GM21786 (cell line): Measurements from ENCODE around the gene CTNND2.

ENCODE experiments used
- ATAC-seq: cut with Tn5 transposase; IDR thresholded peaks from one replicate; pipeline ENCODE4 v1.9.1; 2021; ENCODE audit not compliant: unreplicated experiment

CTNND2 gene

GRCh38 chr5:11596657-11597071, 307.6 kb downstream of the CTNND2 start:
- ATAC-seq: no peak

GRCh38 chr5:11596185-11596584, 308.1 kb downstream of the CTNND2 start:
- no peak for ATAC-seq

DNA sequence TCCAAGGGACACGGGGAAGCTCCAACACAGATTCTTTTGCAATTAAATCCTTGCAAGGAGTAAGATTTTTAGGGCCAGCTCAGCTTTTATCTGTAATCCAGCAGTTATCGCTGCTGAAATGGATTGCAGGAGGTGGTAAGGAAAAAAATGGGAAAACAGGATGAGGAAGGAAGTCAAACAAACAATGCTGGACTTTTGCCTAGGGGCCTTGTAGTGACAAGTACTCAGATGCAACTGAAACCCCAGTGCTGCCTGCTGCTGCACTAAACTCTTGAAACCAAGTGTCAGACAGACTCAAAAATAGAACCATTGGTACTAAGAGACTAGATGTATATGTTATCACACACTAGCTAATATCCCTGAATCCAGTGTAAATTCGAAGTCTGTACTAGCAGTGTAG, 309.2 kb downstream of the CTNND2 start:
- no peak for ATAC-seq

- ATAC-seq: no peak
Measured at GRCh38 chr5:11594021-11594420, 310.2 kb downstream of the CTNND2 start.

GRCh38 chr5:11590475-11590874, 313.8 kb downstream of the CTNND2 start:
- no peak for ATAC-seq

DNA sequence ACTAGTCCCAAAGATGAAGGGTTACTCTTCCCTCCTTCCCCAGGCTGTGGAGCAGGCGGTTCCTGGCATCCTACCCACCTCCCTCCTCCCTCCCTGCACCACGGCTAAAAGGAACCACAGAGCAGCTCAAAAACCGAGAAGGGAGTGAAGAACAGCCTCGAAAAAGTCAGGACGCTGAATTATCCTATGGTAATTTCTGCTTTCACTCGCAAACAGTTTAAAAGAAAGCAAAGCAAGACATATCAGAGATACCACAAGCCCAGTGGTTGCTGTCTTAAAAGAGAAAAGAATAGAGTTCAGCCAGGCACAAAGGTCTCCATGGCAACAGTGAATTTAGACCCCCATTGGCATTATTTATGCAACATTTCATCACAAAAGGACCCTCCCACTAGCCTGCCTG, 315.4 kb downstream of the CTNND2 start:
- ATAC-seq: no peak

- no peak for ATAC-seq
Measured at GRCh38 chr5:11584017-11584416, 320.2 kb downstream of the CTNND2 start.

DNA sequence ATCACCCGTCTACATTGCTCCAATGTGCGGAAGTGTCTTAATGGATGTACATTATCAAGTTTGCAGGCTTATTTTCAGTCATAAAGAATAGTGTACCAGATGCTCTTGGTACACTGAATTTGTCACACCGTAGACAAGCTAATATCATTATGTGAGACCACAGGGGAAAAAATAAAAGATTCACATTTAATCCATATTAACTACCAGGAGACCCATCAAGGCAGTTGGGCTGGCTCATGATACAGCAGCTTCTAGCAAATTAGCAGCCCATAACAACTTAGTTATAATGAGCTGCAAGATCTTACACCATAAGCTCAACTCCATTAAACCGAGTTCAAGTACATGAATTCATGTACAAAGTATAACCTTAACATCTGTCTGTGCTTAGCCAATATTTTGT, 324.9 kb downstream of the CTNND2 start:
- ATAC-seq: no peak

- no peak for ATAC-seq
Measured at GRCh38 chr5:11574787-11575186, 329.5 kb downstream of the CTNND2 start.

- no peak for ATAC-seq
Measured at GRCh38 chr5:11573140-11573992, 330.9 kb downstream of the CTNND2 start.

DNA sequence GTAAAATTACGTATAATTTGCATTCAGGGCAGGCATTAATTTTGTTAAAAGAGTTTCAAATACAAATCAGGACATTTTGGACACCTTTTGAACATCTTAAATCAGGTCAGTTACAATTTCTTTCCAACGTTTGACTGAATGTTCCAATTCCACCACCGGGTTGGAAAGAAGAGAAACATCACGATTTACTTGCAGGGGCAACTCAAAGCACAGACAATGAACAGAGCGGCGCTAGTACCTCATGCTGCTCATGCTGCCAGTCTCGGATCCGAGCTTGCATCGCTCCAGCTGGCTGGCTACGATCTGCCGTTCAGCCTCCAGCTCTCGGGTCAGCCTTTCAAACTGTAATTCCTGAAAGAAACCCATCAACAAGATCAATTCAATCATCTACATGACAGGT, 339.5 kb downstream of the CTNND2 start:
- no peak for ATAC-seq

DNA sequence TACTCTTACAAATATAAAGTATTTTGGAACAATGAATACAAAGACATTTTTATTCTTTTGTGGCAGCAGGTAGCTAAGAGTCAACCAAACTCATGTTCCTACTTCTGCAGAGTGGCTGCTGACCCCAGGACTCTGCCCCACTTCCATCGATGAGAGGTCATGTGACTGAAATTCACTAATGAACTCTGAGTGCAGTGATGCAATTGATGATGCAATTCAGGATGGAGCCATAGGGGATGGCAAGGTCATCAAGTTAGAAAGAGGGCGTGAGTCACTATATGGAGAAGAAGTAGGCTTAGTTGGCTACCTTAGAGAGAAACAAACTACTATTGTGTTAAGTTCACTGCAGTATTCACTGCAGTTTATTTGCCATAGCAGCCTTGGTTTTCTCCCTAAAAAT, 340.4 kb downstream of the CTNND2 start:
- ATAC-seq: no peak

- ATAC-seq: no peak
Measured at GRCh38 chr5:11560915-11561697, 343.1 kb downstream of the CTNND2 start.

- no peak for ATAC-seq
Measured at GRCh38 chr5:11557063-11557462, 347.2 kb downstream of the CTNND2 start.

- no peak for ATAC-seq
Measured at GRCh38 chr5:11555171-11555570, 349.1 kb downstream of the CTNND2 start.

- ATAC-seq: no peak
Measured at GRCh38 chr5:11547730-11548129, 356.5 kb downstream of the CTNND2 start.

DNA sequence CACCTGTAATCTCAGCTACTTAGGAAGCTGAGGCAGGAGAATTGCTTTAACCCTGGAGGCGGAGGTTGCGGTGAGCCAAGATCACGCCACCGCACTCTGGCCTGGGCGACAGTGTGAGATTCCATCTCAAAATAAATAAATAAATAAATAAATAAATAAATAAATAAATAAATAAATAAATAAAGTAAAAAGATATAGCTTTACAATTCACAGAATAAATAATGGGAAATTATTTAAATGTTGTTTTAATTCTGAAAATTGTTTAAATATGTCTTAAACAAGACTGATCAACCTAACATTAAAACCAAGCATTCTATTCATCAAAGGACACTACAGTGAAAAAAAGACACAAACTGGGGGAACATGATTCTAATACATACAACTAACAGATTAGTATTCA, 357.1 kb downstream of the CTNND2 start:
- no peak for ATAC-seq

DNA sequence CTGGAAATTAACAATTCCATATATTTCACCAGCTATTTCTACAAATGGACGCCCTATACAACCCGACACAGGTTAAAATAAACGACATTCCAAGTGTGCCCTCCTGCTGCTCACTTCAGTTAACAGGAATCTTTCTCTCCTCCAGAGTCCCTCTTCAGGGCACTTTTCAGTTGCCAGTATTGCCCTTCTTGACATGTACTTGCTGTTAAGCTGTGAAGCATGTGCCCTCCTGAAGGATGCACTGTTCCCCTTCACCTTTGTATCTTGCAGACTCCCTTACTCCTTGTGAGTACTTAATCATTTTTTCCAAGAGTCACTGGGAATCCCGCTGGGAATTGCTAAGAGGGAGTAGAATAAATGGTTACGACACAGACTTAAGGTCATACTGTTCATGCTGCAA, 364.1 kb downstream of the CTNND2 start:
- no peak for ATAC-seq

GRCh38 chr5:11531811-11532555, 372.3 kb downstream of the CTNND2 start:
- ATAC-seq: no peak

DNA sequence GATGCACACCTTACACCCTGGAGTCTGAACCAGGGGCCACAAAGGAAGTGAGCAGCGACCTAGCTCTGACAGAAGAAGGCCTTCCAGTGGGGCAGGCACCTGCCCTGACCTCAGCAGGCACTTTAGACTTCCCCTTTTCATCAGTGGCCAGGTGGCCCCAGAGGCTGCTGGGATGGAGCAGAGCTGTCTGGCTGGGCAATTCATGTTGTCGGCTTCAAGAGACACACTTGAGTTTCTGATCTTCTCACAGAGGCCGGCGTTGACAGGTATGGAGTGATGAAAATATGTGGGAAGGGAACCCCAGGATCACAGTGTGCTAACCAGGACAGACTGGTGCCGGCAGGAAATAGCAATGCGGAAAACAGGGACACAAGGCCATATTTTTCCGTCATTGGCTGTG, 375.5 kb downstream of the CTNND2 start:
- no peak for ATAC-seq

- ATAC-seq: no peak
Measured at GRCh38 chr5:11527652-11528349, 376.4 kb downstream of the CTNND2 start.
